ENCODE measurements around the gene CFAP92. TPM values are rescaled to one million over a fixed set of nuclear protein-coding genes. Genes with fewer than 3 reads are reported as not detected.

Gene CFAP92
- total RNA-seq, 1 donor from 2014 or later = 2.0 TPM

DNA sequence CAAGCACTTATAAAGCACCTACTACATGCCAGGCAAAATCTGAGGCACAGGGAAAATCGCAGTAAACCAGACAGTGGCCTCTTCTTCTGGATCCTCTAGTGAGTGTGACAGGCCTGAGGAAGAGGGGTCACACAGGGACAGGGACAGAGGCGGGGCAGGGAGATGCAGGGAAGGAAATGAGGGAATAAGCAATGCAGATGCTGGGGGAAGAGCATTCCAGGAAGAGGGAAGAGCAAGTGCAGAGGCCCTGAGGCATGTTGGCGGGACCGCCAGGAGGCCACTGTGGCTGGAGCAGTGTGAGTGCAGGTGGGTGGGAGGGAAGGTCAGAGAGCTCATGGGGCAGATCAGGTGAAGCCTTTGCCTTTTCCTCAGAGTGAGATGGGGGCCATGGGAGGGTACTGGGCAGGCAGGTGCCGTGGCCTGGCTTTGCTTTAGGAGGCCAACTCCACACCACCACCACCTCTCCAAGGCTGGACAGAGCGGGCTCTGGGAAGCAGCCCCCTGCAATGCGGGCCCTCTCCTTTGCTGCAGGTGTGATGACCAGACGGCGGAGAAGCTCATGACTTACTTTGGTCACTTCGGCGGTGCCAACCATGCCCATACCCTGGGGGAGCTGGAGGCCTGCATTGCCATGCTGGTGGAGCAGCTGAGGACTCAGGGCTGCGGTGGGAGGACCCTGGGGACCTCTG is 39.9 kb upstream of the CFAP92 start:
- H3K9me3 ChIP-seq = no peaks in the 10 kb centered on the region
- peaks cover 23% of the 10 kb centered on the region for H3K36me3 ChIP-seq
- TF ChIP-seq, protein P1, sequence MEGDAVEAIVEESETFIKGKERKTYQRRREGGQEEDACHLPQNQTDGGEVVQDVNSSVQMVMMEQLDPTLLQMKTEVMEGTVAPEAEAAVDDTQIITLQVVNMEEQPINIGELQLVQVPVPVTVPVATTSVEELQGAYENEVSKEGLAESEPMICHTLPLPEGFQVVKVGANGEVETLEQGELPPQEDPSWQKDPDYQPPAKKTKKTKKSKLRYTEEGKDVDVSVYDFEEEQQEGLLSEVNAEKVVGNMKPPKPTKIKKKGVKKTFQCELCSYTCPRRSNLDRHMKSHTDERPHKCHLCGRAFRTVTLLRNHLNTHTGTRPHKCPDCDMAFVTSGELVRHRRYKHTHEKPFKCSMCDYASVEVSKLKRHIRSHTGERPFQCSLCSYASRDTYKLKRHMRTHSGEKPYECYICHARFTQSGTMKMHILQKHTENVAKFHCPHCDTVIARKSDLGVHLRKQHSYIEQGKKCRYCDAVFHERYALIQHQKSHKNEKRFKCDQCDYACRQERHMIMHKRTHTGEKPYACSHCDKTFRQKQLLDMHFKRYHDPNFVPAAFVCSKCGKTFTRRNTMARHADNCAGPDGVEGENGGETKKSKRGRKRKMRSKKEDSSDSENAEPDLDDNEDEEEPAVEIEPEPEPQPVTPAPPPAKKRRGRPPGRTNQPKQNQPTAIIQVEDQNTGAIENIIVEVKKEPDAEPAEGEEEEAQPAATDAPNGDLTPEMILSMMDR (IDR thresholded peaks at IDR 0.05) = no peak
- no peaks in the 10 kb centered on the region for H3K27me3 ChIP-seq (ENCODE audit: low read depth)
- no peak overlapping the region for H3K4me3 ChIP-seq
- ATAC-seq (no peak), DNase-seq (no peak)
- no peak overlapping the region for H3K27ac ChIP-seq
- H3K4me1 ChIP-seq = peaks cover 6% of the 10 kb centered on the region
- intact Hi-C loops (cut with DNase I) = no loop called here

GRCh38 chr3:129033151-129033550 is 39.3 kb upstream of the CFAP92 start:
- Histone ChIP-seq H3K36me3 (peaks cover 23% of the 10 kb centered on the region), H3K27ac (no peak overlapping the region), H3K9me3 (no peaks in the 10 kb centered on the region), H3K4me1 (peaks cover 6% of the 10 kb centered on the region), H3K4me3 (no peak overlapping the region), H3K27me3 (ENCODE audit: low read depth) (no peaks in the 10 kb centered on the region)
- TF ChIP-seq, protein P1 (IDR thresholded peaks at IDR 0.05) = no peak
- DNase-seq = no peak
- ATAC-seq = no peak
- intact Hi-C loops (cut with DNase I) = no loop called here

GRCh38 chr3:129032716-129033115 is 38.8 kb upstream of the CFAP92 start:
- Histone ChIP-seq H3K27me3 (ENCODE audit: low read depth) (no peaks in the 10 kb centered on the region), H3K36me3 (peaks cover 23% of the 10 kb centered on the region), H3K4me3 (no peak overlapping the region), H3K4me1 (peaks cover 7% of the 10 kb centered on the region), H3K9me3 (no peaks in the 10 kb centered on the region), H3K27ac (no peak overlapping the region)
- intact Hi-C loops (cut with DNase I) = no loop called here
- DNase-seq (no peak), ATAC-seq (no peak)
- TF ChIP-seq, protein P1 (IDR thresholded peaks at IDR 0.05) = no peak

- Histone ChIP-seq H3K27me3 (ENCODE audit: low read depth) (no peaks in the 10 kb centered on the region), H3K4me3 (no peak overlapping the region), H3K27ac (no peak overlapping the region), H3K9me3 (no peaks in the 10 kb centered on the region), H3K4me1 (peaks cover 17% of the 10 kb centered on the region), H3K36me3 (peaks cover 23% of the 10 kb centered on the region)
- intact Hi-C loops (cut with DNase I) = no loop called here
- ATAC-seq (no peak), DNase-seq (no peak)
- TF ChIP-seq, protein P1 (IDR thresholded peaks at IDR 0.05) = no peak
Measured at GRCh38 chr3:129031476-129032215, 37.8 kb upstream of the CFAP92 start.

DNA sequence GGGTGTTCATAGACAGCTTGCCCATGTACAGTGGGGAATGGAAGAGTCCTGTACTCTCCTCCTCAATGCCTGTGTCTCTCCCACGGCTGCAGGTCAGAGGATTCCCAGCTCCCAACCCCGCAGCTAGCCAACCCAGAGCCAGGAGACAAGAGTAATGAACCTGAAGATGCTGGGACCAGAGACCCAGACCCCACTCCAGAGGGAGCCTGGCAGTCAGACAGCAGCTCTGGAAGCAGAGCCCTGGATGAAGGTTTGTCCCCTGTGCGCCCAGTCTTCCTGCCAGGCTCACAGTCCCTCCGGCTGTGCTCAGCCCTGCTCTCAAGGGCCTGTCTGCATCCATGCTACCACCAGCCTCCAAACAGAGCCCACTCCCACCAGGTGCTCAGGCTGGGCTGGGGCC is 36.7 kb upstream of the CFAP92 start:
- Histone ChIP-seq H3K27me3 (ENCODE audit: low read depth) (no peaks in the 10 kb centered on the region), H3K36me3 (peaks cover 23% of the 10 kb centered on the region), H3K4me1 (peaks cover 28% of the 10 kb centered on the region), H3K4me3 (no peak overlapping the region), H3K27ac (no peak overlapping the region), H3K9me3 (no peaks in the 10 kb centered on the region)
- DNase-seq = no peak
- no peak for ATAC-seq
- TF ChIP-seq, protein P1 (IDR thresholded peaks at IDR 0.05) = no peak
- intact Hi-C loops (cut with DNase I) = no loop called here

Measured in lower lobe of right lung (tissue), 2 donors.